Gastroesophageal sphincter (tissue), 4 donors: ENCODE measurements around the gene CXCR4. TPM values are rescaled to one million over a fixed set of nuclear protein-coding genes. Genes with fewer than 3 reads are reported as not detected.

Experiments
- ATAC-seq: fragments of 150-250 bp; one replicate; pipeline ENCODE4 v1.9.1; 2016; ENCODE audit warnings: mild to moderate bottlenecking, moderate library complexity
- H3K27ac ChIP-seq, 4 donors: fragments of 200-600 bp; sonication (generic) in 3 of 4; 1 replicate in 3 of 4; 2 replicates in 1 of 4; pipeline ENCODE4 v1.5.1; 2016 to 2019
- H3K27me3 ChIP-seq: fragments of 200-600 bp; sonication (generic); one replicate; pipeline ENCODE4 v1.5.1; 2019
- H3K36me3 ChIP-seq, 2 donors: fragments of 200-600 bp; sonication (generic); one replicate each; pipeline ENCODE4 v1.5.1; 2019; ENCODE audit warnings: control low read depth in 1 of 2
- H3K4me1 ChIP-seq, 3 donors: fragments of 200-600 bp; sonication (generic); 1 replicate in 2 of 3; 2 replicates in 1 of 3; pipeline ENCODE4 v1.5.1; 2016 to 2019; ENCODE audit warnings: control low read depth in 2 of 3
- H3K4me3 ChIP-seq, 2 donors: fragments of 200-600 bp; sonication (generic); one replicate each; pipeline ENCODE4 v1.5.1; 2019; ENCODE audit warnings: mild to moderate bottlenecking in 1 of 2, moderate library complexity in 1 of 2
- H3K9me3 ChIP-seq, 3 donors: fragments of 200-600 bp; sonication (generic); one replicate each; pipeline ENCODE4 v1.5.1; 2017 to 2019; ENCODE audit warnings: control low read depth in 2 of 3
- EP300 ChIP-seq: sonication (generic); formaldehyde crosslinking; IDR thresholded peaks from one replicate; pipeline ENCODE4 v1.6.1; 2017; ENCODE audit warnings: antibody characterized with exemption, mild to moderate bottlenecking
- POLR2A ChIP-seq, 2 donors: fragments of 450-650 bp; IDR thresholded peaks; one replicate each; pipeline ENCODE4 v1.6.1; 2017; ENCODE audit warnings: antibody characterized with exemption in 2 of 2, mild to moderate bottlenecking in 2 of 2, moderate library complexity in 1 of 2
- POLR2AphosphoS5 ChIP-seq: sonication (generic); formaldehyde crosslinking; IDR thresholded peaks from one replicate; pipeline ENCODE4 v1.6.1; 2017; ENCODE audit warnings: antibody characterized with exemption
- WGBS, 2 donors: methylation state at CpG; one replicate each; pipeline ENCODE4 v1.1.5; 2018; ENCODE audit warnings: low coverage in 1 of 2; 5-methylcytosine and 5-hydroxymethylcytosine counted together
- total RNA-seq, 4 donors: library from RNA; depleted of rRNA; stranded (reverse); fragments of >200 nt; gene quantifications; one replicate each; pipeline ENCODE4 v1.1.0, GENCODE V29; 2016
- TF ChIP-seq, protein P1 (sequence below), 4 experiments: fragments of 200-600 bp in 2 of 4; fragments of 450-650 bp in 2 of 4; sonication (generic) in 1 of 4; IDR thresholded peaks; one replicate each; pipeline ENCODE4 v1.5.1; 2017 to 2019; ENCODE audit warnings: antibody characterized with exemption in 4 of 4, mild to moderate bottlenecking in 2 of 4, moderate library complexity in 2 of 4

The CXCR4 gene
- total RNA-seq, 4 donors from 2014 or later = 5.1 to 8.2 (median 7.7) TPM

DNA sequence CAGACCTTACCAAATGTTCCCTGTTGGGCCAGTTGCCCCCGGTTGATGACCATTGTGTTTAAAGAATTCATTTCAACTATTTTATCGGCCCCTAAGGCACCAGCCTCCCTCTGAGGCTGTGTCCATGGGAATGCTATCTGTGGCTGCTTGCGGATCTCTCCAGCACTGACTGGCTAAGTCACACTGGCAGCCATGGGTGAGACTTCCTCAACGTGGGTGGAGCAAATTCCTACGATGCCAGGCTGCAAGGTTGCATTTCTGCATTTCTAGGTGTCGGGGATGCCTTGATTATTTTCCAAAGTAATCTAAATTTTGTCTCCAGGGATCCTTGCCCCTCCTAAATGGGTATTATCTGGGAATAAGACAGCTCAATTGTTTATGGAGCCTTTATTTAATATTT is 6.2 kb downstream of the CXCR4 start:
- peaks cover 14% of the 10 kb centered on the region for H3K27me3 ChIP-seq
- peaks cover 0 to 31% (median 4%) of the 10 kb centered on the region in 3 donors for H3K4me1 ChIP-seq
- TF ChIP-seq POLR2A (IDR thresholded peaks at IDR 0.05) (no peak), POLR2AphosphoS5 (no peak), EP300 (no peak)
- TF ChIP-seq, protein P1, sequence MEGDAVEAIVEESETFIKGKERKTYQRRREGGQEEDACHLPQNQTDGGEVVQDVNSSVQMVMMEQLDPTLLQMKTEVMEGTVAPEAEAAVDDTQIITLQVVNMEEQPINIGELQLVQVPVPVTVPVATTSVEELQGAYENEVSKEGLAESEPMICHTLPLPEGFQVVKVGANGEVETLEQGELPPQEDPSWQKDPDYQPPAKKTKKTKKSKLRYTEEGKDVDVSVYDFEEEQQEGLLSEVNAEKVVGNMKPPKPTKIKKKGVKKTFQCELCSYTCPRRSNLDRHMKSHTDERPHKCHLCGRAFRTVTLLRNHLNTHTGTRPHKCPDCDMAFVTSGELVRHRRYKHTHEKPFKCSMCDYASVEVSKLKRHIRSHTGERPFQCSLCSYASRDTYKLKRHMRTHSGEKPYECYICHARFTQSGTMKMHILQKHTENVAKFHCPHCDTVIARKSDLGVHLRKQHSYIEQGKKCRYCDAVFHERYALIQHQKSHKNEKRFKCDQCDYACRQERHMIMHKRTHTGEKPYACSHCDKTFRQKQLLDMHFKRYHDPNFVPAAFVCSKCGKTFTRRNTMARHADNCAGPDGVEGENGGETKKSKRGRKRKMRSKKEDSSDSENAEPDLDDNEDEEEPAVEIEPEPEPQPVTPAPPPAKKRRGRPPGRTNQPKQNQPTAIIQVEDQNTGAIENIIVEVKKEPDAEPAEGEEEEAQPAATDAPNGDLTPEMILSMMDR (IDR thresholded peaks at IDR 0.05) = no peak
- H3K4me3 ChIP-seq = no peak overlapping the region
- H3K27ac ChIP-seq = no peak overlapping the region
- WGBS, 2 donors = 67 to 79% methylated on average over 3 to 6 of the region's 6 CpGs
- no peak for ATAC-seq
- H3K9me3 ChIP-seq = no peaks in the 10 kb centered on the region
- H3K36me3 ChIP-seq = peaks cover 0 to 3% of the 10 kb centered on the region in 2 donors

DNA sequence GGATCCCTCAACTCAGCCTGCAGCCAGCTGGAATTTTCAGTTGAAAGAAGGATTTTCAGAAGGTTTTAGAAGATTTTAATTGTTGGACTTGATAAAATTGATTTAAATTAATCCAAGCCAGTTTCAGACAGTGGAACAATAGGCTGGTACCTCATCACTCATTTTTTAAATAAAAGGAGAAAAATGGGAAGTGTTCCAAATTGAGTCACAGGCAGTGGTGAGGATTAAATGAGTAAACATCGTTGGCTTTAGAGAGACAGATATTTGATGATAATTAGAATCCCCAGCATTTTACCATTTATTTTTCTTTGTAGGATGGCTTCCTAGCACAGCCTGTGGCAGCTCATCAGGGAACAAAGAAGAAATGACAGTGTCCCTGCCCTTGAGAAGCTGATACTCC is 7.4 kb downstream of the CXCR4 start:
- H3K27me3 ChIP-seq = peaks cover 5% of the 10 kb centered on the region
- TF ChIP-seq, protein P1 (IDR thresholded peaks at IDR 0.05) = no peak
- TF ChIP-seq POLR2AphosphoS5 (no peak), EP300 (no peak), POLR2A (IDR thresholded peaks at IDR 0.05) (no peak)
- H3K4me3 ChIP-seq = no peak overlapping the region
- WGBS, 2 donors = 78 to 84% methylated on average over 1 of the region's 1 CpG
- H3K36me3 ChIP-seq = peaks cover 0 to 3% of the 10 kb centered on the region in 2 donors
- peaks cover 0 to 19% (median 0%) of the 10 kb centered on the region in 3 donors for H3K4me1 ChIP-seq
- H3K9me3 ChIP-seq = no peaks in the 10 kb centered on the region
- no peak overlapping the region for H3K27ac ChIP-seq
- ATAC-seq = no peak

DNA sequence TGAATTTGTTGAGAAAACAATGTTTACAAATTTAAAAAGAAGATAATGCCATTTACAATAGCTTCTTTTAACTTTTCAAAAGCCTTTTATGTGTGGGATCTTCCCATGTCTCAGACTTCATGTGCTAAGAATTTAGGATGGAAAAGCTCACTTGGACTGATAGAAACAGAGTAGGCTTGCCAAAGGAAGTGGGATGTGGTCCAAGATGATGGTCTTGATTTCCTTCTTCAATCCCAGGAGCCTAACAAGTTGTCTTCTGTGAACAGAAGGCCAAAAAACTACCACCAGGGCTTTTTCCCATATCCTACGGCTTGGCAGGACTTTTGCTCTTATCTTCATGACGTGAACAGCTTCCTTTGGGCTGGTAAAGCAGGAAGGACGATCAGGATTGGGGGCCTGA is 9.5 kb downstream of the CXCR4 start:
- ATAC-seq = no peak
- Histone ChIP-seq H3K9me3 (no peaks in the 10 kb centered on the region), H3K4me3 (no peak overlapping the region), H3K27ac (no peak overlapping the region), H3K4me1 (peaks cover 0 to 13% (median 0%) of the 10 kb centered on the region in 3 donors), H3K27me3 (no peaks in the 10 kb centered on the region), H3K36me3 (no peaks in the 10 kb centered on the region)
- WGBS, 2 donors = 74 to 95% methylated on average over 2 to 3 of the region's 3 CpGs
- no peak for TF ChIP-seq EP300
- no peak for TF ChIP-seq POLR2A (IDR thresholded peaks at IDR 0.05)
- TF ChIP-seq, protein P1 (IDR thresholded peaks at IDR 0.05) = no peak
- TF ChIP-seq POLR2AphosphoS5 = no peak

DNA sequence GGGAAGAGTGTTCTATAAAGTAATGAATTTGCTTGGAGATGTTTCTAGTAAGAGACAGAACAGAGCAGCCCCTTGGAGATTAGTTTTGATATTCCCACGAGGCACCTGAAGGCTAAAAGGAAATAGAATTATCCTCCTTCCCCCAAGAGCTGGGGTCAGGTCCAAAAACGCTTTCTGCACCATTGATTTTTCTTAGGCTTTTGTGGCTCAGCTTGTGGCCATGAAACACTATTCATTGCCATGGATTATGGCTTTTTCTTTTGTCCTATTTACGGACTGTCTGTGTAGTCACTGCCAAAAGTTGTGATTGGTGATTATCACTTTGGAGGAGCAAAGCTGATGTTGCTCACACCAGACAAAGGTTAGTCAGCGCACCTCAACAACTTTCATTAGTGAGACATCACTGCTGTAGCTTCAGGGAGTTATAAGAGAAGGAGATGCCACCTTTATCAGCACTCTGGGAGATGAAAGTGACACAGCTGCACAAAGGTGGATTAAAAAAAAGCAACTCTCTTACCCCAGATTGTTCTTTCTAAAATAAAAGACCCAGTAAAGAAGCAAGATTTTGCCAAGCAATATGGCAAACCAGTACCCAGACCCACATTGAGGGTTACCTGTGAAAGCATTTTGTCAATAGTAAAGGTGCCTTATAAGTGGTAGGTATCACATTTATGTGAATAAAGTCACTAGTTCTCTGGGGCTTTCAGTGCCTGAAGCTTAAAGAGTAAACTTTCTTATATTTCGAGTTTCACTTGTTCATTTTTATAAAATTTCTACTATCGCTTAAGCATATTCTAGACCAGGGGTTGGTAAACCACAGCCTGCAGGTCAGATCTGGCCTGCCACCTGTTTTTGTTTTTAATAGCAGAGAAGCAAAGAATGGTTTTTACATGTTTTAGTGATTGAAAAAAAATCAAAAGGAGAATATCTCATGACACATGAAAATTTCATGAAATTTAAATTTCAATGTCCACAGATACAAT is 10.6 kb downstream of the CXCR4 start:
- no peak overlapping the region for H3K27ac ChIP-seq
- 83 to 92% methylated on average over 4 to 6 of the region's 6 CpGs for WGBS, 2 donors
- H3K27me3 ChIP-seq = no peaks in the 10 kb centered on the region
- TF ChIP-seq, protein P1 (IDR thresholded peaks at IDR 0.05) = no peak
- TF ChIP-seq POLR2AphosphoS5 (no peak), POLR2A (IDR thresholded peaks at IDR 0.05) (no peak), EP300 (no peak)
- H3K4me1 ChIP-seq = peaks cover 0 to 2% (median 0%) of the 10 kb centered on the region in 3 donors
- H3K4me3 ChIP-seq = no peak overlapping the region
- no peak for ATAC-seq
- H3K36me3 ChIP-seq = no peaks in the 10 kb centered on the region
- H3K9me3 ChIP-seq = no peaks in the 10 kb centered on the region
